ENCODE data around the gene PCK1. TPM values are rescaled to one million over a fixed set of nuclear protein-coding genes. Genes with fewer than 3 reads are reported as not detected.
A peak's percentile ranks its signal among the peaks of the same experiment; 100 is the strongest.

PCK1 gene
- total and polyA plus RNA-seq, 10 donors: 0.04 to 0.67 (median 0.17) TPM; not detected in 3

GRCh38 chr20:57570145-57570850, 9.4 kb downstream of the PCK1 start:
- Histone ChIP-seq H3K4me1 (peaks cover 0 to 9% (median 5%) of the 10 kb centered on the region in 6 donors), H3K27me3 (replicated peaks in 1 of 7) (peaks cover 0 to 50% (median 0%) of the 10 kb centered on the region in 7 donors), H3K4me3 (no peak overlapping the region), H3K27ac (peak overlapping the region in 5 of 8 donors; percentile 22 to 61 (median 52)), H3K9me3 (no peaks in the 10 kb centered on the region), H3K36me3 (no peaks in the 10 kb centered on the region)
- DNase-seq: peak; percentile 22
- TF ChIP-seq CTCF (IDR thresholded peaks at IDR 0.05 in 8 of 11, conservative IDR thresholded peaks at IDR 0.05 in 3 of 11) (no peak), POLR2AphosphoS5 (IDR thresholded peaks at IDR 0.05) (no peak), POLR2A (IDR thresholded peaks at IDR 0.05) (no peak)
- 70 to 79% (median 74%) methylated on average over 19 to 20 of the region's 20 CpGs for WGBS, 5 donors
- intact Hi-C loops (cut with DNase I; ENCODE audit: low total_unique reads): no loop called here

- H3K4me3 ChIP-seq: no peak overlapping the region
- no peak for DNase-seq
- H3K4me1 ChIP-seq: peaks cover 0 to 9% (median 5%) of the 10 kb centered on the region in 6 donors
- H3K9me3 ChIP-seq: no peaks in the 10 kb centered on the region
- no peak for TF ChIP-seq POLR2A (IDR thresholded peaks at IDR 0.05)
- TF ChIP-seq CTCF (IDR thresholded peaks at IDR 0.05 in 8 of 11, conservative IDR thresholded peaks at IDR 0.05 in 3 of 11): no peak
- TF ChIP-seq POLR2AphosphoS5 (IDR thresholded peaks at IDR 0.05): no peak
- no peaks in the 10 kb centered on the region for H3K36me3 ChIP-seq
- H3K27me3 ChIP-seq (replicated peaks in 1 of 7): peaks cover 0 to 56% (median 0%) of the 10 kb centered on the region in 7 donors
- peak overlapping the region in 5 of 8 donors; percentile 20 to 59 (median 42) for H3K27ac ChIP-seq
- intact Hi-C loops (cut with DNase I; ENCODE audit: low total_unique reads): no loop called here
- WGBS, 5 donors: 75 to 84% (median 77%) methylated on average over 8 of the region's 8 CpGs
These were observed 10.0 kb downstream of the PCK1 start for GRCh38 chr20:57570920-57571319.

- 68 to 89% (median 80%) methylated on average over 3 of the region's 3 CpGs for WGBS, 5 donors
- no peaks in the 10 kb centered on the region for H3K9me3 ChIP-seq
These were observed 11.0 kb downstream of the PCK1 start for GRCh38 chr20:57571782-57572416.

More at GRCh38 chr20:57571782-57572416, 11.0 kb downstream of the PCK1 start:
- TF ChIP-seq POLR2AphosphoS5 (IDR thresholded peaks at IDR 0.05) (no peak), CTCF (IDR thresholded peaks at IDR 0.05 in 8 of 11, conservative IDR thresholded peaks at IDR 0.05 in 3 of 11) (no peak)
- H3K4me1 ChIP-seq: peaks cover 0 to 9% (median 5%) of the 10 kb centered on the region in 6 donors
- DNase-seq: peak; percentile 37
- intact Hi-C loops (cut with DNase I; ENCODE audit: low total_unique reads): no loop called here
- no peaks in the 10 kb centered on the region for H3K36me3 ChIP-seq
- no peak overlapping the region for H3K27ac ChIP-seq
- no peak overlapping the region for H3K4me3 ChIP-seq
- H3K27me3 ChIP-seq (replicated peaks in 1 of 7): peaks cover 0 to 50% (median 0%) of the 10 kb centered on the region in 7 donors

All from spleen (tissue), 11 donors.